IMR-90 (cell line): ENCODE data around the gene SPPL2C. TPM values are rescaled to one million over a fixed set of nuclear protein-coding genes. Genes with fewer than 3 reads are reported as not detected.

Experiments used
- ATAC-seq: fragments of 200-7000 bp; cut with Tn5 transposase; 2 replicates; pipeline ENCODE4 v1.9.1; 2020; ENCODE audit warnings: low read depth, mild to moderate bottlenecking, moderate library complexity
- BruUV-seq: library from RNA; stranded (reverse); fragments of 400-500 nt; replicated peaks from 2 replicates; lab custom pipeline; 2021; lab: Mats Ljungman, UMichigan
- CTCF ChIA-PET: fragments of 300-600 bp; formaldehyde crosslinking; extraction: SDS; loops from one replicate; lab custom pipeline; 2021; ENCODE audit warnings: antibody characterized with exemption; lab: Yijun Ruan, JAX
- POLR2A ChIA-PET: fragments of 300-600 bp; sonication (Branson Sonifier 250); formaldehyde crosslinking; loops from one replicate; lab custom pipeline; 2022; ENCODE audit warnings: antibody characterized with exemption; ENCODE audit not compliant: unreplicated experiment; lab: Charles Lee
- DNase-seq: peaks from one replicate; pipeline ENCODE4 v3.0.0; 2013
- H2AFZ ChIP-seq: replicated peaks from 2 replicates; pipeline ENCODE3; 2013; ENCODE audit warnings: low read length, mild to moderate bottlenecking; ENCODE audit not compliant: poor library complexity
- H2AK5ac ChIP-seq: 2 replicates; pipeline ENCODE4 v1.6.1; 2013; ENCODE audit warnings: low read depth, low read length, inconsistent platforms
- H2AK9ac ChIP-seq: replicated peaks from 2 replicates; pipeline ENCODE3; 2013; ENCODE audit warnings: mild to moderate bottlenecking, low read depth, low read length, moderate library complexity; ENCODE audit not compliant: poor library complexity
- H2BK120ac ChIP-seq: 2 replicates; pipeline ENCODE4 v1.6.1; 2013; ENCODE audit warnings: low read depth, low read length, inconsistent platforms
- H2BK15ac ChIP-seq: 3 replicates; pipeline ENCODE4 v1.6.1; 2013; ENCODE audit warnings: low read depth, low read length, inconsistent platforms
- H2BK20ac ChIP-seq: 2 replicates; pipeline ENCODE4 v1.6.1; 2013; ENCODE audit warnings: low read depth, mild to moderate bottlenecking, inconsistent platforms, low read length, moderate library complexity
- H2BK5ac ChIP-seq: 2 replicates; pipeline ENCODE4 v1.6.1; 2013; ENCODE audit warnings: mild to moderate bottlenecking, low read depth, low read length, inconsistent platforms; ENCODE audit not compliant: poor library complexity, severe bottlenecking
- H3K14ac ChIP-seq: replicated peaks from 2 replicates; pipeline ENCODE4 v1.6.1; 2013; ENCODE audit warnings: low read depth, low read length, inconsistent platforms
- H3K18ac ChIP-seq: 2 replicates; pipeline ENCODE4 v1.6.1; 2013; ENCODE audit warnings: low read depth, low read length, control low read depth
- H3K23ac ChIP-seq: 2 replicates; pipeline ENCODE4 v1.6.1; 2013; ENCODE audit warnings: low read depth, low read length, inconsistent platforms
- H3K27ac ChIP-seq: 2 replicates; pipeline ENCODE4 v1.5.1; 2013; ENCODE audit warnings: mild to moderate bottlenecking, control low read depth, low read length; ENCODE audit not compliant: insufficient read depth
- H3K27me3 ChIP-seq: 2 replicates; pipeline ENCODE4 v1.6.1; 2013; ENCODE audit warnings: low read length; ENCODE audit not compliant: control insufficient read depth, insufficient read depth
- H3K36me3 ChIP-seq: 2 replicates; pipeline ENCODE4 v1.6.1; 2013; ENCODE audit warnings: low read length, mixed read lengths; ENCODE audit not compliant: control insufficient read depth, insufficient read depth
- H3K4ac ChIP-seq: 2 replicates; pipeline ENCODE4 v1.6.1; 2013; ENCODE audit warnings: low read depth, low read length, inconsistent platforms
- H3K4me1 ChIP-seq: 2 replicates; pipeline ENCODE4 v1.6.1; 2013; ENCODE audit warnings: low read length, mixed read lengths; ENCODE audit not compliant: control insufficient read depth, insufficient read depth
- H3K4me2 ChIP-seq: 2 replicates; pipeline ENCODE4 v1.6.1; 2013; ENCODE audit warnings: low read depth, mild to moderate bottlenecking, control low read depth, low read length, moderate library complexity
- H3K4me3 ChIP-seq: 2 replicates; pipeline ENCODE4 v1.5.1; 2013; ENCODE audit warnings: low read depth, mild to moderate bottlenecking, control low read depth, low read length, moderate library complexity; ENCODE audit not compliant: insufficient read depth
- H3K56ac ChIP-seq: 2 replicates; pipeline ENCODE4 v1.6.1; 2013; ENCODE audit warnings: low read length, inconsistent platforms; ENCODE audit not compliant: insufficient read depth; ENCODE audit errors: extremely low read depth
- H3K79me1 ChIP-seq, 2 experiments: 2 replicates each; pipeline ENCODE4 v1.6.1; 2013; ENCODE audit warnings: low read length in 2 of 2, inconsistent platforms in 1 of 2, low read depth in 1 of 2
- H3K9ac ChIP-seq: 2 replicates; pipeline ENCODE4 v1.6.1; 2013; ENCODE audit warnings: low read depth, low read length, control low read depth
- H3K9me1 ChIP-seq: 2 replicates; pipeline ENCODE4 v1.6.1; 2013; ENCODE audit warnings: low read length, inconsistent platforms; ENCODE audit not compliant: insufficient read depth
- H3K9me3 ChIP-seq: 2 replicates; pipeline ENCODE4 v1.6.1; 2013; ENCODE audit warnings: low read length; ENCODE audit not compliant: control insufficient read depth, insufficient read depth
- H4K20me1 ChIP-seq: 2 replicates; pipeline ENCODE4 v1.6.1; 2013; ENCODE audit warnings: low read length, inconsistent platforms; ENCODE audit not compliant: insufficient read depth
- H4K5ac ChIP-seq: 2 replicates; pipeline ENCODE4 v1.6.1; 2013; ENCODE audit warnings: mild to moderate bottlenecking, low read depth, low read length, control low read depth
- H4K8ac ChIP-seq, 2 experiments: 2 replicates each; pipeline ENCODE4 v1.6.1; 2013; ENCODE audit warnings: low read depth in 2 of 2, low read length in 2 of 2, control low read depth in 1 of 2, inconsistent platforms in 1 of 2
- H4K91ac ChIP-seq: 2 replicates; pipeline ENCODE4 v1.6.1; 2013; ENCODE audit warnings: low read depth, low read length, inconsistent platforms; ENCODE audit not compliant: insufficient read depth
- CEBPB ChIP-seq: IDR thresholded peaks from 2 replicates; pipeline ENCODE4 v1.6.1; 2012; ENCODE audit warnings: low read depth, low read length, improper control_type of control experiment
- CHD1 ChIP-seq: IDR thresholded peaks from 2 replicates; pipeline ENCODE4 v1.6.1; 2012; ENCODE audit warnings: low read depth, low read length, improper control_type of control experiment
- FOS ChIP-seq: fragments of 150-350 bp; IDR thresholded peaks from 2 replicates; pipeline ENCODE4 v1.6.1; 2016; ENCODE audit warnings: low read depth, low read length
- MAFK ChIP-seq: IDR thresholded peaks from 2 replicates; pipeline ENCODE4 v1.6.1; 2012; ENCODE audit warnings: low read depth, low read length, improper control_type of control experiment
- MXI1 ChIP-seq: IDR thresholded peaks from 2 replicates; pipeline ENCODE4 v1.6.1; 2012; ENCODE audit warnings: low read depth, mild to moderate bottlenecking, low read length, moderate library complexity, borderline replicate concordance
- NFE2L2 ChIP-seq: fragments of 150-350 bp; IDR thresholded peaks from 2 replicates; pipeline ENCODE4 v1.6.1; 2016; ENCODE audit warnings: low read depth, mild to moderate bottlenecking, low read length
- POLR2A ChIP-seq: IDR thresholded peaks from 2 replicates; pipeline ENCODE4 v1.6.1; 2012; ENCODE audit warnings: mild to moderate bottlenecking, low read depth, low read length
- RCOR1 ChIP-seq: IDR thresholded peaks from 2 replicates; pipeline ENCODE4 v1.6.1; 2012; ENCODE audit warnings: mild to moderate bottlenecking, low read length, improper control_type of control experiment; ENCODE audit not compliant: insufficient replicate concordance
- RFX5 ChIP-seq: IDR thresholded peaks from 2 replicates; pipeline ENCODE4 v1.8.0; 2012; ENCODE audit warnings: low read depth, mild to moderate bottlenecking, low read length, moderate library complexity
- WGBS, 2 experiments: methylation state at CpG; one replicate each; pipeline versions ENCODE4 v1.1.5 to v1.1.7; 2013; ENCODE audit warnings: missing lambda C conversion rate in 2 of 2; ENCODE audit not compliant: insufficient read length in 1 of 2; ENCODE audit errors: extremely low coverage in 2 of 2; 5-methylcytosine and 5-hydroxymethylcytosine counted together
- dilution Hi-C: fragments of 300-500 bp; cut with HindIII; formaldehyde crosslinking; loops from one replicate; pipeline ENCODE4 v1.14.3; 2018; ENCODE audit warnings: low sequenced_read_pairs; ENCODE audit not compliant: unreplicated experiment
- in situ Hi-C: fragments of 300-500 bp; cut with MboI; formaldehyde crosslinking; loops from 3 replicates; pipeline ENCODE4 v1.14.3; 2019; ENCODE audit warnings: low sequenced_read_pairs, inconsistent platforms, mixed read lengths
- intact Hi-C: fragments of 100-400 bp; cut with micrococcal nuclease; formaldehyde crosslinking; loops from 2 replicates; pipeline ENCODE4 v1.10.0; 2022
- polyA plus RNA-seq, 3 experiments: library from polyadenylated mRNA; depleted of rRNA; stranded (reverse); fragments of >200 nt; gene quantifications; 2 replicates each; pipeline ENCODE4 v1.2.3, GENCODE V29; 2012; ENCODE audit warnings: low replicate concordance in 1 of 3
- total RNA-seq: library from RNA; depleted of rRNA; stranded (reverse); fragments of >200 nt; gene quantifications from 2 replicates; pipeline ENCODE4 v1.2.3, GENCODE V29; 2012
- TF ChIP-seq, protein P1 (sequence below): conservative IDR thresholded peaks from 2 replicates; pipeline ENCODE4 v1.5.1; 2012; ENCODE audit warnings: mild to moderate bottlenecking, low read depth, low read length, improper control_type of control experiment
- TF ChIP-seq, protein P2 (sequence below): fragments of 150-350 bp; IDR thresholded peaks from 2 replicates; pipeline ENCODE4 v1.6.1; 2017; ENCODE audit warnings: mild to moderate bottlenecking, antibody characterized with exemption, low read length, low read depth

Gene SPPL2C
- total and polyA plus RNA-seq, 2 of the 4 experiments (the other 2 are of a cell fraction), result not detected

DNA sequence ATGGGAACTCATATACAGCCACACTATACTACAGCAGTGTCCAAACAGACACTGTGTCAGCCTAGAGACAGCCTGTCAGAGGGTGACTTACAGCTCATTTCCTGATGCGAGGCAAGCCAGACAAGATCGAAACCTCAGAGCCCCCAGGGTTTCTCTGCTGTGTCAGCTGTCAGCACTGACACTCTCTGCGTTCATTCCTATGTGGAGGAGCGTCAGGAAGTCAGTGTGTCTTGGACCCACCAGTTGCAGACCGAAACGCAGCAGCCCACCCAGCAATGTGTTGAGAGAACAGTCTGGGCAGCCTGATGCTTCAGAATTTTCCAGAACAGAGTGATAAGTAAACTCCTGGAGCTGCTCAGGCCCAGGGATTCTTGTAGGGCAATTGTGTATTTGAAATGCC, 29.0 kb downstream of the SPPL2C start:
- no peak overlapping the region for H4K8ac ChIP-seq
- H4K20me1 ChIP-seq, result no peaks in the 10 kb centered on the region
- H2BK20ac ChIP-seq, result no peak overlapping the region
- no peak overlapping the region for H2AFZ ChIP-seq
- H3K36me3 ChIP-seq, result no peaks in the 10 kb centered on the region
- no peak for DNase-seq
- H3K27me3 ChIP-seq, result peaks cover 11% of the 10 kb centered on the region
- no peak overlapping the region for H2AK9ac ChIP-seq
- BruUV-seq, result no TSS peak
- in situ Hi-C loops, result no loop called here
- no peaks in the 10 kb centered on the region for H3K9me1 ChIP-seq
- no peak overlapping the region for H3K23ac ChIP-seq
- H3K9ac ChIP-seq, result no peak overlapping the region
- no peak for TF ChIP-seq CHD1
- TF ChIP-seq, protein P1, sequence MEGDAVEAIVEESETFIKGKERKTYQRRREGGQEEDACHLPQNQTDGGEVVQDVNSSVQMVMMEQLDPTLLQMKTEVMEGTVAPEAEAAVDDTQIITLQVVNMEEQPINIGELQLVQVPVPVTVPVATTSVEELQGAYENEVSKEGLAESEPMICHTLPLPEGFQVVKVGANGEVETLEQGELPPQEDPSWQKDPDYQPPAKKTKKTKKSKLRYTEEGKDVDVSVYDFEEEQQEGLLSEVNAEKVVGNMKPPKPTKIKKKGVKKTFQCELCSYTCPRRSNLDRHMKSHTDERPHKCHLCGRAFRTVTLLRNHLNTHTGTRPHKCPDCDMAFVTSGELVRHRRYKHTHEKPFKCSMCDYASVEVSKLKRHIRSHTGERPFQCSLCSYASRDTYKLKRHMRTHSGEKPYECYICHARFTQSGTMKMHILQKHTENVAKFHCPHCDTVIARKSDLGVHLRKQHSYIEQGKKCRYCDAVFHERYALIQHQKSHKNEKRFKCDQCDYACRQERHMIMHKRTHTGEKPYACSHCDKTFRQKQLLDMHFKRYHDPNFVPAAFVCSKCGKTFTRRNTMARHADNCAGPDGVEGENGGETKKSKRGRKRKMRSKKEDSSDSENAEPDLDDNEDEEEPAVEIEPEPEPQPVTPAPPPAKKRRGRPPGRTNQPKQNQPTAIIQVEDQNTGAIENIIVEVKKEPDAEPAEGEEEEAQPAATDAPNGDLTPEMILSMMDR, result no peak
- TF ChIP-seq, protein P2, sequence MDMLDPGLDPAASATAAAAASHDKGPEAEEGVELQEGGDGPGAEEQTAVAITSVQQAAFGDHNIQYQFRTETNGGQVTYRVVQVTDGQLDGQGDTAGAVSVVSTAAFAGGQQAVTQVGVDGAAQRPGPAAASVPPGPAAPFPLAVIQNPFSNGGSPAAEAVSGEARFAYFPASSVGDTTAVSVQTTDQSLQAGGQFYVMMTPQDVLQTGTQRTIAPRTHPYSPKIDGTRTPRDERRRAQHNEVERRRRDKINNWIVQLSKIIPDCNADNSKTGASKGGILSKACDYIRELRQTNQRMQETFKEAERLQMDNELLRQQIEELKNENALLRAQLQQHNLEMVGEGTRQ, result no peak
- TF ChIP-seq CEBPB, result no peak
- no peak for TF ChIP-seq MAFK
- TF ChIP-seq RFX5, result no peak
- TF ChIP-seq FOS, result no peak
- TF ChIP-seq MXI1, result no peak
- no peak for TF ChIP-seq POLR2A
- TF ChIP-seq RCOR1, result no peak
- no peak for TF ChIP-seq NFE2L2
- no peak overlapping the region for H3K4me3 ChIP-seq
- no peak overlapping the region for H3K27ac ChIP-seq
- no peak overlapping the region for H4K91ac ChIP-seq
- no peak overlapping the region for H2AK5ac ChIP-seq
- CTCF ChIA-PET, result interaction anchor here (0.6 kb wide), 1 partner anchor 10 kb away, joined by 8 read pairs; no protein-coding TSS in a partner anchor
- H3K4me2 ChIP-seq, result no peak overlapping the region
- H3K79me1 ChIP-seq, result no peaks in the 10 kb centered on the region
- ATAC-seq, result no peak
- no peak overlapping the region for H2BK15ac ChIP-seq
- H4K5ac ChIP-seq, result no peak overlapping the region
- H2BK120ac ChIP-seq, result no peak overlapping the region
- no peak overlapping the region for H3K18ac ChIP-seq
- peaks cover 3% of the 10 kb centered on the region; the same call in 1 of the 2 replicates for H3K9me3 ChIP-seq
- H3K56ac ChIP-seq, result no peak overlapping the region
- 3% methylated on average over 4 of the region's 6 CpGs; no CpG with 5 or more reads in 1 of the 2 experiments for WGBS, 2 experiments
- H3K14ac ChIP-seq, result no peak overlapping the region
- H2BK5ac ChIP-seq, result no peak overlapping the region
- no peaks in the 10 kb centered on the region for H3K4me1 ChIP-seq
- intact Hi-C loops, result no loop called here
- POLR2A ChIA-PET, result no interaction called here
- dilution Hi-C loops, result loop anchor here (25.0 kb wide), 1 partner anchor 236 kb away; no protein-coding TSS in a partner anchor
- no peak overlapping the region for H3K4ac ChIP-seq
